SH-SY5Y (cell line): ENCODE measurements around the gene CFAP53.

ENCODE experiments used
- GATA2 ChIP-seq: IDR thresholded peaks from 2 replicates; pipeline ENCODE4 v1.6.1; 2011; ENCODE audit warnings: mild to moderate bottlenecking, low read depth, low read length
- GATA3 ChIP-seq: IDR thresholded peaks from 2 replicates; pipeline ENCODE4 v1.6.1; 2011; ENCODE audit warnings: low read depth, mild to moderate bottlenecking, low read length, moderate library complexity

DNA sequence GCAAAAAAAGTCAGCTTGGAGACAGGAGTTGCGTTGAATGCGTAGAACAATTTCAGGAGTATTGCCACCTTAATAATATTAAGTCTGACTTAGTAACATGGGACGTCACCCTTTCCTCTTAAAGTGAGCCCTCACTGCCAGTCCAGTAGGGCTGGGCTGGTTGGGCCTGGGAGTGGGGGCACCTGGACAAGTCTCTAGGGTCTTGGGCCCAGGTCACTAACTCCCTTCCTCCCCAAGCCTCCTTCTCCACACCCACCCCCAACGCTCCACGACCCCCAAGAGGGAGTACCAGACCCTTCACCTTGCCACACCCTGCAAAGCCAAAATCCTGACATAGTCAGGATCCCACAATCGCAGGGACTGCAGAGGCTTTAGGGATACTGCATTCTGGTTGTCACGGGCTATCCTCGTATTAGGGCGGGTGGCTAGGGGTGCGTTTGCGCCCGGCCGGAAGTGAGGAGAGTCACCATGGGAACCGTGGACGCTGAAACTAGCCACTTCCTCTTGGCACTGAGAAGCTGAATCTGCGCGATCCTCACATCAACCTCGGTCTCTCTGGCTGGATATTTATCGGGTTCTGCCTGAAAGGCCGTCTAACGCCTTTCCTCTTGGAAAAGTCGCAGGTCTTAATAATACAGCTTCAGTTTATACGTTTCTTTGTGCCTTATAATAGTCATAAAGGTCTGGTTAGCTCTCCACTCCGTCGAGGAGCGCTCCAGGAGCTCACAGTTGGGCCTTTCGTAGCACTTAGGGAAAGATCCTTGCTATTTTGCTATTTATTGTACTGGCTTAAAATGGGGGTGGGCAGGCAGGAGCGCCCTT, 31.5 kb upstream of the CFAP53 start:
- TF ChIP-seq GATA2 (no peak), GATA3 (no peak)
